Caco-2 (cell line): ENCODE results near the gene WDR26. TPM values are rescaled to one million over a fixed set of nuclear protein-coding genes. Genes with fewer than 3 reads are reported as not detected.

ENCODE experiments used
- BruUV-seq: library from RNA; stranded (reverse); fragments of 400-500 nt; replicated peaks from 2 replicates; lab custom pipeline; 2021; lab: Mats Ljungman, UMichigan
- CTCF ChIA-PET: fragments of 300-600 bp; sonication (Branson Sonifier 250); formaldehyde crosslinking; loops from one replicate; lab custom pipeline; 2022; ENCODE audit warnings: antibody characterized with exemption; lab: Charles Lee
- POLR2A ChIA-PET: fragments of 300-600 bp; sonication (Branson Sonifier 250); formaldehyde crosslinking; loops from one replicate; lab custom pipeline; 2022; ENCODE audit warnings: antibody characterized with exemption; lab: Charles Lee
- DNase-seq, 2 experiments: peaks; one replicate each; pipeline versions ENCODE4 v3.0.0 to v3.0.0-alpha.2; 2020 to 2022
- H3K27me3 ChIP-seq: replicated peaks from 2 replicates; pipeline ENCODE4 v1.6.0; 2011; ENCODE audit warnings: low read length; ENCODE audit not compliant: control insufficient read depth, insufficient read depth
- H3K36me3 ChIP-seq: 2 replicates; pipeline ENCODE4 v1.5.1; 2011; ENCODE audit warnings: low read length; ENCODE audit not compliant: control insufficient read depth, insufficient read depth
- H3K4me1 ChIP-seq: fragments of 250-450 bp; sonication (Bioruptor Pico); 2 replicates; pipeline ENCODE4 v1.5.1; 2020; ENCODE audit warnings: mild to moderate bottlenecking
- H3K4me3 ChIP-seq: 2 replicates; pipeline ENCODE4 v1.5.1; 2011; ENCODE audit warnings: low read depth, mild to moderate bottlenecking, control low read depth, low read length
- H3K9me3 ChIP-seq: fragments of 250-450 bp; sonication (Bioruptor Pico); 2 replicates; pipeline ENCODE4 v1.5.1; 2020; ENCODE audit warnings: mild to moderate bottlenecking, moderate library complexity
- H3K27ac Mint-ChIP-seq: one replicate; pipeline ENCODE4 v1.8.0; 2022; ENCODE audit warnings: mixed read lengths; ENCODE audit not compliant: unreplicated experiment
- H3K27me3 Mint-ChIP-seq: one replicate; pipeline ENCODE4 v1.8.0; 2022; ENCODE audit warnings: mixed read lengths; ENCODE audit not compliant: insufficient read depth, unreplicated experiment
- H3K36me3 Mint-ChIP-seq: one replicate; pipeline ENCODE4 v1.8.0; 2022; ENCODE audit warnings: mild to moderate bottlenecking, mixed read lengths; ENCODE audit not compliant: insufficient read depth, unreplicated experiment
- H3K4me1 Mint-ChIP-seq: one replicate; pipeline ENCODE4 v1.8.0; 2022; ENCODE audit warnings: low read depth, mixed read lengths; ENCODE audit not compliant: unreplicated experiment
- H3K4me3 Mint-ChIP-seq: one replicate; pipeline ENCODE4 v1.8.0; 2022; ENCODE audit warnings: mild to moderate bottlenecking, moderate library complexity, mixed read lengths; ENCODE audit not compliant: unreplicated experiment
- H3K9me3 Mint-ChIP-seq: one replicate; pipeline ENCODE4 v1.8.0; 2022; ENCODE audit warnings: mixed read lengths; ENCODE audit not compliant: unreplicated experiment
- CTCF ChIP-seq, 2 experiments: fragments of 200-600 bp in 1 of 2; IDR thresholded peaks; 1 replicate in 1 of 2; 2 replicates in 1 of 2; pipeline versions ENCODE4 v1.5.1 to v1.8.0; 2011 to 2022; ENCODE audit warnings: antibody characterized with exemption in 1 of 2, control low read depth in 1 of 2, inconsistent platforms in 1 of 2, low read depth in 1 of 2, low read length in 1 of 2, mild to moderate bottlenecking in 1 of 2, moderate library complexity in 1 of 2; ENCODE audit not compliant: insufficient read depth in 1 of 2, severe bottlenecking in 1 of 2, unreplicated experiment in 1 of 2
- intact Hi-C: fragments of 100-400 bp; cut with micrococcal nuclease; formaldehyde crosslinking; loops from one replicate; pipeline ENCODE4 v1.10.0; 2022; ENCODE audit not compliant: unreplicated experiment
- total RNA-seq: library from RNA; stranded (reverse); gene quantifications from 2 replicates; pipeline ENCODE4 v1.2.3, GENCODE V29; 2022

WDR26 gene
- total RNA-seq, 1 experiment from 2014 or later = 58.6 TPM

DNA sequence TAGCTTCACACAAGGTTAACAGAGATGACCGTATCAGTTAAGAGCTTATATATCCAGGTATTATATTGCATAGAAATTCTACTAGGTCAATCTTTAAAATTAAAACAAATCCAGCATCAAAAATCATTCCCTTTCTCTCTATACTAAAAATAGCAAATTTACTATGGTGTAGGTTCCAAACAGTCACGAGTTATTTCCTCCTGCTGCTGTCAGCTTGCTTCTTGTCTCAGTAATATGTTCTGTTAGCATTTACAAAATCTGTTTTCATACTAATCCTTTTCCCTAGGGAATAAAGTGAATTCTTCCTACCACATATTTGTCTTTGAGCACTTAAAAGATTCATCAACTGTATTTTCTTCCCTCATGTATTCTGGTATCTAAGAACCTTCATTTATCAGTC, 2.5 kb downstream of the WDR26 start:
- intact Hi-C loops = no loop called here
- H3K27ac Mint-ChIP-seq = no peak overlapping the region
- H3K4me3 ChIP-seq = peak overlapping the region; percentile 88
- no peaks in the 10 kb centered on the region for H3K36me3 ChIP-seq
- H3K27me3 Mint-ChIP-seq = no peaks in the 10 kb centered on the region
- peaks cover 42% of the 10 kb centered on the region for H3K4me1 Mint-ChIP-seq
- H3K36me3 Mint-ChIP-seq = peaks cover 37% of the 10 kb centered on the region
- DNase-seq = no peak
- no peaks in the 10 kb centered on the region for H3K27me3 ChIP-seq
- no peak for TF ChIP-seq CTCF (IDR thresholded peaks at IDR 0.05; ENCODE audit: insufficient read depth in 1 of 2, low read depth in 1 of 2, low read length in 1 of 2, severe bottlenecking in 1 of 2, unreplicated experiment in 1 of 2)
- peaks cover 22% of the 10 kb centered on the region for H3K4me1 ChIP-seq
- no peaks in the 10 kb centered on the region for H3K9me3 Mint-ChIP-seq
- ChIA-PET POLR2A (no interaction called here), CTCF (interaction anchor here (0.5 kb wide), 1 partner anchor 25 kb away, joined by 3 read pairs; no protein-coding TSS in a partner anchor)
- BruUV-seq = TSS peak; percentile 32
- no peaks in the 10 kb centered on the region for H3K9me3 ChIP-seq
- peak overlapping the region; percentile 91 for H3K4me3 Mint-ChIP-seq

DNA sequence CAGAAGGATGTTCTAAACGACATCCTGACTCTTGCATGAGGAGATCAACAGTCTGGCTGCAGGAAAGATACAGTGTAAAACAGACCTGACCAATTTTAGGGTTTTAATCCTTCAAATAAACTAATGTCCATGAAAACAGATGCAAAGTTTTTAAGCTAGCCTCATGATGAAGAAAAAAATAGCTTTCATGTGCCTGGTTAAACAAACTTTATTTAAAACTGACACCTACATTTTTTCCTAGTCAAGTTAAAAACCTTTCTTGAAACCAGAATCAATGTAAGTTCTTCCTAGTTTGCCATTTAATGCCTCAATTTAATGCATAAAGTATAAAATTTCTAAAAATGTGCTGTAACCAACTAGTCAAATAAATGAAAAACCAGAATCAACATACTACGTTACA, 2.9 kb downstream of the WDR26 start:
- H3K36me3 ChIP-seq = no peaks in the 10 kb centered on the region
- no peaks in the 10 kb centered on the region for H3K27me3 Mint-ChIP-seq
- H3K9me3 Mint-ChIP-seq = no peaks in the 10 kb centered on the region
- no peak for DNase-seq
- CTCF ChIA-PET = no interaction called here
- peak overlapping the region; percentile 91 for H3K4me3 Mint-ChIP-seq
- TF ChIP-seq CTCF (IDR thresholded peaks at IDR 0.05; ENCODE audit: insufficient read depth in 1 of 2, low read depth in 1 of 2, low read length in 1 of 2, severe bottlenecking in 1 of 2, unreplicated experiment in 1 of 2) = no peak
- BruUV-seq = no TSS peak
- peaks cover 38% of the 10 kb centered on the region for H3K4me1 Mint-ChIP-seq
- H3K4me1 ChIP-seq = peaks cover 22% of the 10 kb centered on the region
- no peak overlapping the region for H3K27ac Mint-ChIP-seq
- H3K27me3 ChIP-seq = no peaks in the 10 kb centered on the region
- POLR2A ChIA-PET = no interaction called here
- no peak overlapping the region for H3K4me3 ChIP-seq
- H3K9me3 ChIP-seq = no peaks in the 10 kb centered on the region
- intact Hi-C loops = no loop called here
- H3K36me3 Mint-ChIP-seq = peaks cover 39% of the 10 kb centered on the region

GRCh38 chr1:224430511-224431113, 4.0 kb downstream of the WDR26 start:
- TF ChIP-seq CTCF (IDR thresholded peaks at IDR 0.05; ENCODE audit: insufficient read depth in 1 of 2, low read depth in 1 of 2, low read length in 1 of 2, severe bottlenecking in 1 of 2, unreplicated experiment in 1 of 2) = no peak
- Histone ChIP-seq H3K27me3 (no peaks in the 10 kb centered on the region), H3K36me3 (no peaks in the 10 kb centered on the region), H3K9me3 (no peaks in the 10 kb centered on the region), H3K4me1 (peaks cover 22% of the 10 kb centered on the region), H3K4me3 (no peak overlapping the region)
- Mint-ChIP-seq H3K4me3 (no peak overlapping the region), H3K4me1 (peaks cover 29% of the 10 kb centered on the region), H3K27ac (no peak overlapping the region), H3K27me3 (no peaks in the 10 kb centered on the region), H3K9me3 (no peaks in the 10 kb centered on the region), H3K36me3 (peaks cover 44% of the 10 kb centered on the region)
- BruUV-seq = no TSS peak
- ChIA-PET CTCF (no interaction called here), POLR2A (no interaction called here)
- intact Hi-C loops = no loop called here
- no peak for DNase-seq
